Gastrocnemius medialis (tissue), 4 donors: ENCODE measurements around the gene ACYP1. TPM values are rescaled to one million over a fixed set of nuclear protein-coding genes. Genes with fewer than 3 reads are reported as not detected.

ENCODE experiments used
- ATAC-seq, 2 donors: fragments of 150-250 bp; one replicate each; pipeline ENCODE4 v1.9.1; 2016
- DNase-seq, 2 donors: peaks; one replicate each; pipeline ENCODE4 v3.0.0-alpha.2; 2019
- H3K27ac ChIP-seq, 4 donors: fragments of 200-600 bp; sonication (generic); 1 replicate in 1 of 4; 2 replicates in 3 of 4; pipeline ENCODE4 v1.5.1; 2016 to 2018; ENCODE audit warnings: mild to moderate bottlenecking in 2 of 4, moderate library complexity in 1 of 4
- H3K27me3 ChIP-seq, 3 donors: fragments of 200-600 bp; sonication (generic) in 2 of 3; 1 replicate in 1 of 3; 2 replicates in 2 of 3; pipeline versions ENCODE4 v1.5.1 to v1.6.0; 2016 to 2019; ENCODE audit warnings: mild to moderate bottlenecking in 1 of 3, moderate library complexity in 1 of 3
- H3K36me3 ChIP-seq, 2 donors: fragments of 200-600 bp; sonication (generic) in 1 of 2; one replicate each; pipeline ENCODE4 v1.5.1; 2017 to 2018
- H3K4me1 ChIP-seq, 2 donors: fragments of 200-600 bp; sonication (generic) in 1 of 2; one replicate each; pipeline ENCODE4 v1.5.1; 2016 to 2017; ENCODE audit warnings: mild to moderate bottlenecking in 2 of 2
- H3K4me3 ChIP-seq, 4 donors: fragments of 200-600 bp; sonication (generic) in 3 of 4; 1 replicate in 1 of 4; 2 replicates in 3 of 4; pipeline ENCODE4 v1.5.1; 2016 to 2019; ENCODE audit warnings: mild to moderate bottlenecking in 2 of 4
- H3K9me3 ChIP-seq, 3 donors: fragments of 200-600 bp; sonication (generic) in 2 of 3; 1 replicate in 1 of 3; 2 replicates in 2 of 3; pipeline ENCODE4 v1.5.1; 2016 to 2019
- POLR2A ChIP-seq, 2 donors: fragments of 450-650 bp; IDR thresholded peaks; one replicate each; pipeline ENCODE4 v1.6.1; 2017; ENCODE audit warnings: antibody characterized with exemption in 2 of 2, mild to moderate bottlenecking in 2 of 2, moderate library complexity in 2 of 2
- in situ Hi-C, 4 donors: fragments of 200-750 bp; cut with MboI; loops; one replicate each; pipeline versions ENCODE4 v1.15.0 to v1.8.0; 2017; ENCODE audit warnings: low sequenced_read_pairs in 4 of 4
- intact Hi-C: fragments of 100-400 bp; cut with DNase I; formaldehyde crosslinking; loops from one replicate; pipeline ENCODE4 v1.15.1; 2023; ENCODE audit warnings: low total_unique reads
- total RNA-seq, 4 donors: library from RNA; depleted of rRNA; stranded (reverse); fragments of >200 nt; gene quantifications; one replicate each; pipeline versions ENCODE4 v1.1.0 to v1.2.3, GENCODE V29; 2016
- TF ChIP-seq, protein P1 (sequence below), 5 experiments: fragments of 450-650 bp in 3 of 5; fragments of 200-600 bp in 2 of 5; sonication (generic) in 2 of 5; IDR thresholded peaks in 4 of 5; conservative IDR thresholded peaks in 1 of 5; 1 replicate in 4 of 5; 2 replicates in 1 of 5; pipeline ENCODE4 v1.5.1; 2016 to 2019; ENCODE audit warnings: antibody characterized with exemption in 5 of 5, mild to moderate bottlenecking in 3 of 5, moderate library complexity in 3 of 5

ACYP1 gene
- total RNA-seq, 4 donors from 2014 or later: 12.8 to 41.2 (median 22.9) TPM

DNA sequence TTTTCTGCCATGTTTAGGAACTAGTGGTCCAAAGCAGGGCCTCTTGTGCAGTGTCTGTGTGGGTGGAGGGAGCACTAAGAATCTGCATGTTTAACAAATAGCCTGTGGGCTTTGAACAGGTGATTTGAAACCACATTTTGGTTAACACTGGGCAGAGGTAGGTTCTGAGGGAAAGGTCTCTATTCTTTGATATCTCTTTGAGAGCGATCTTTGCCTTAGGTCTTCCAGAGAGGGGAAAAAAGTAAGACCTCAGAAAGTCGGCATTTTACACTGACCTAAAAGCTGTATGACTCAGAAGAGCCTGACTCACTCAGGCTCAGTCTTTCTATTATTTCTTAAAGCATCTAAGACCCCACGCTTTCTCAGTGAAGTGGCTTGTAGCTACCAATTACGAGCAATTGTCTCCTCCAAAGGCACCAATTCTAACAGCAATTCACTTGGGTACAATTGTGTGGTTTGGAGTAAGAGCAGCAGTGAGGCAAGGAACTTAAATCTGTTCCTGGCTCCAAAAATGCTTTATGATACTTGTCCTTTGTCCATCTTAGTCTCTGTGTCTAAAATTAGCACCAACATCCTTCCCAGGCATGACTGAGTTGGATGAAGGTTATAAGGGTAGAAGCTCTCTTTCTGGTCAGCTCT is 52.3 kb downstream of the ACYP1 start:
- peak overlapping the region; percentile 58 to 78 (median 72) for H3K27ac ChIP-seq
- H3K4me3 ChIP-seq: no peak overlapping the region
- H3K36me3 ChIP-seq: peaks cover 3 to 63% of the 10 kb centered on the region in 2 donors
- intact Hi-C loops: loop anchor here (5.0 kb wide), 1 partner anchor 99 kb away; no protein-coding TSS in a partner anchor
- DNase-seq (no peak), ATAC-seq (peak; percentile 77 to 93)
- in situ Hi-C loops: no loop called here
- H3K9me3 ChIP-seq: no peaks in the 10 kb centered on the region
- H3K4me1 ChIP-seq: peaks cover 17 to 19% of the 10 kb centered on the region in 2 donors
- TF ChIP-seq POLR2A (IDR thresholded peaks at IDR 0.05): no peak
- TF ChIP-seq, protein P1, sequence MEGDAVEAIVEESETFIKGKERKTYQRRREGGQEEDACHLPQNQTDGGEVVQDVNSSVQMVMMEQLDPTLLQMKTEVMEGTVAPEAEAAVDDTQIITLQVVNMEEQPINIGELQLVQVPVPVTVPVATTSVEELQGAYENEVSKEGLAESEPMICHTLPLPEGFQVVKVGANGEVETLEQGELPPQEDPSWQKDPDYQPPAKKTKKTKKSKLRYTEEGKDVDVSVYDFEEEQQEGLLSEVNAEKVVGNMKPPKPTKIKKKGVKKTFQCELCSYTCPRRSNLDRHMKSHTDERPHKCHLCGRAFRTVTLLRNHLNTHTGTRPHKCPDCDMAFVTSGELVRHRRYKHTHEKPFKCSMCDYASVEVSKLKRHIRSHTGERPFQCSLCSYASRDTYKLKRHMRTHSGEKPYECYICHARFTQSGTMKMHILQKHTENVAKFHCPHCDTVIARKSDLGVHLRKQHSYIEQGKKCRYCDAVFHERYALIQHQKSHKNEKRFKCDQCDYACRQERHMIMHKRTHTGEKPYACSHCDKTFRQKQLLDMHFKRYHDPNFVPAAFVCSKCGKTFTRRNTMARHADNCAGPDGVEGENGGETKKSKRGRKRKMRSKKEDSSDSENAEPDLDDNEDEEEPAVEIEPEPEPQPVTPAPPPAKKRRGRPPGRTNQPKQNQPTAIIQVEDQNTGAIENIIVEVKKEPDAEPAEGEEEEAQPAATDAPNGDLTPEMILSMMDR (IDR thresholded peaks at IDR 0.05 in 4 of 5, conservative IDR thresholded peaks at IDR 0.05 in 1 of 5): no peak
- H3K27me3 ChIP-seq: no peaks in the 10 kb centered on the region

DNA sequence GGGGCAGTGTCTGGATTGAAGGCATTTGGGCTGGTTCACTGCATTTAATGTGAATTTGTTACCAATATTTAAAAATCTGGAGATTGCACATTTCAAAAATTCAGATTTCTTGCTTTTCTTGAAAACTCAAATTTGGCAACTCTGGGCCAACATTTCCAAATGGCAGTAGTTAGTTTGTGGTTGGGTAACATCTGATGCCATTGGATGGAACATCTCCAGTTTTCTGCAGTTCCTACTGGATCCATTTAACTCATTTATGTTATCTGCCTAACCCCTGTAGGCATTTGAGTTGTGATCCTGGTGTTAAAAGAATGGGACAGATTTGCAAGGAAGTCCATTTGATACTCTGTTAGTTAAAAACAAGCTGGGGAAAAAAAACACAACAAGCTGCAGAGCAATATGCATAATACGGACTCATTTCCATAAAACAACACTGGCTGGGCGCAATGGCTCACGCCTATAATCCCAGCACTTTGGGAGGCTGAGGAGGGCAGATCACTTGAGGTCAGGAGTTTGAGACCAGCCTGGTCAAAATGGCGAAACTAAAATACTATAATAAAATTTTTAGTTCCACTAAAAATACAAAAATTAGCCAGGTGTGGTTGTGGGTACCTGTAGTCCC is 53.2 kb downstream of the ACYP1 start:
- ATAC-seq (no peak), DNase-seq (no peak)
- Histone ChIP-seq H3K27me3 (no peaks in the 10 kb centered on the region), H3K4me3 (no peak overlapping the region), H3K4me1 (peaks cover 17 to 19% of the 10 kb centered on the region in 2 donors), H3K9me3 (no peaks in the 10 kb centered on the region), H3K27ac (peak overlapping the region; percentile 58 to 78 (median 72)), H3K36me3 (peaks cover 3 to 63% of the 10 kb centered on the region in 2 donors)
- TF ChIP-seq, protein P1 (IDR thresholded peaks at IDR 0.05 in 4 of 5, conservative IDR thresholded peaks at IDR 0.05 in 1 of 5): no peak
- TF ChIP-seq POLR2A (IDR thresholded peaks at IDR 0.05): no peak
- intact Hi-C loops (loop anchor here (5.0 kb wide), 1 partner anchor 98 kb away; no protein-coding TSS in a partner anchor), in situ Hi-C loops (no loop called here)

- Histone ChIP-seq H3K27me3 (no peaks in the 10 kb centered on the region), H3K9me3 (no peaks in the 10 kb centered on the region), H3K27ac (no peak overlapping the region), H3K4me1 (peaks cover 18 to 21% of the 10 kb centered on the region in 2 donors), H3K4me3 (no peak overlapping the region), H3K36me3 (peaks cover 3 to 63% of the 10 kb centered on the region in 2 donors)
- in situ Hi-C loops: no loop called here
- TF ChIP-seq POLR2A (IDR thresholded peaks at IDR 0.05): no peak
- TF ChIP-seq, protein P1 (IDR thresholded peaks at IDR 0.05 in 4 of 5, conservative IDR thresholded peaks at IDR 0.05 in 1 of 5): no peak
- intact Hi-C loops: no loop called here
- ATAC-seq (no peak), DNase-seq (no peak)
Observed at GRCh38 chr14:75009176-75009575, 54.6 kb downstream of the ACYP1 start.

DNA sequence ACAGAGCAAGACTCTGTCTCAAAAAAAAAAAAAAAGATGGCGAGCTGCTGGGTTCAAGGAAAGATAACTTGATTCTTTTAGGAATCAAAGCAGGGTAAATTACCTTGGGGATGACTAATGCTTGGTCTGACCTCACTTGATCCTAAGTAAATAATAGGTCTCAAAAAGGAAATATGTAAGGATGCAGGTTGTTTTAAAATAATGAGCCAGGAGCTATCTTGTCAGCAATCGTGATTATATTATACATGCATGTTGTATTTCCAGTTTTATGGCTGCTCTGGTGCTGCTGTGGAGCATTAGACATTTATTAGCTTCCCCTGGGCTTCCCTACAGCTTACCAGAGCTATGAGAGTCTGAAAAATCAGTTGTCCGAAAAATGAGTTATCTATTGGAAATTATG is 58.5 kb downstream of the ACYP1 start:
- H3K4me3 ChIP-seq: no peak overlapping the region
- no peak for ATAC-seq
- peaks cover 12 to 14% of the 10 kb centered on the region in 2 donors for H3K4me1 ChIP-seq
- no peaks in the 10 kb centered on the region for H3K27me3 ChIP-seq
- no peak for DNase-seq
- in situ Hi-C loops (no loop called here), intact Hi-C loops (no loop called here)
- no peak overlapping the region for H3K27ac ChIP-seq
- H3K9me3 ChIP-seq: no peaks in the 10 kb centered on the region
- TF ChIP-seq, protein P1 (IDR thresholded peaks at IDR 0.05 in 4 of 5, conservative IDR thresholded peaks at IDR 0.05 in 1 of 5): no peak
- no peak for TF ChIP-seq POLR2A (IDR thresholded peaks at IDR 0.05)
- H3K36me3 ChIP-seq: peaks cover 3 to 57% of the 10 kb centered on the region in 2 donors
